BJ (cell line): Measurements from ENCODE around the gene SSPN. TPM values are rescaled to one million over a fixed set of nuclear protein-coding genes. Genes with fewer than 3 reads are reported as not detected.
A peak's percentile ranks its signal among the peaks of the same experiment; 100 is the strongest.

Experiments used
- CTCF ChIA-PET: fragments of 350-600 bp; formaldehyde crosslinking; extraction: SDS; loops from one replicate; lab custom pipeline; 2021; ENCODE audit warnings: antibody characterized with exemption, inconsistent platforms; lab: Yijun Ruan, JAX
- POLR2A ChIA-PET: fragments of 300-600 bp; sonication (Branson Sonifier 250); formaldehyde crosslinking; extraction: SDS; loops from one replicate; lab custom pipeline; 2021; ENCODE audit warnings: antibody characterized with exemption; lab: Charles Lee
- DNase-seq: peaks from one replicate; pipeline ENCODE4 v3.0.0-alpha.2; 2011; ENCODE audit warnings: low read depth
- H3K27me3 ChIP-seq: 2 replicates; pipeline ENCODE4 v1.6.0; 2011; ENCODE audit warnings: low read length; ENCODE audit not compliant: control insufficient read depth, insufficient read depth
- H3K36me3 ChIP-seq: 2 replicates; pipeline ENCODE4 v1.5.1; 2011; ENCODE audit warnings: low read length; ENCODE audit not compliant: control insufficient read depth, insufficient read depth
- H3K4me3 ChIP-seq: 2 replicates; pipeline ENCODE4 v1.5.1; 2011; ENCODE audit warnings: low read depth, mild to moderate bottlenecking, control low read depth, low read length
- polyA plus RNA-seq: library from polyadenylated mRNA; depleted of rRNA; stranded (reverse); fragments of >200 nt; gene quantifications from 2 replicates; pipeline ENCODE4 v1.2.3, GENCODE V29; 2011
- TF ChIP-seq, protein P1 (sequence below): IDR thresholded peaks from 2 replicates; pipeline ENCODE4 v1.5.1; 2011; ENCODE audit warnings: low read depth, mild to moderate bottlenecking, control low read depth, inconsistent platforms, low read length, moderate library complexity; ENCODE audit not compliant: insufficient read depth

SSPN gene
- polyA plus RNA-seq, 1 experiment: 37.6 TPM

DNA sequence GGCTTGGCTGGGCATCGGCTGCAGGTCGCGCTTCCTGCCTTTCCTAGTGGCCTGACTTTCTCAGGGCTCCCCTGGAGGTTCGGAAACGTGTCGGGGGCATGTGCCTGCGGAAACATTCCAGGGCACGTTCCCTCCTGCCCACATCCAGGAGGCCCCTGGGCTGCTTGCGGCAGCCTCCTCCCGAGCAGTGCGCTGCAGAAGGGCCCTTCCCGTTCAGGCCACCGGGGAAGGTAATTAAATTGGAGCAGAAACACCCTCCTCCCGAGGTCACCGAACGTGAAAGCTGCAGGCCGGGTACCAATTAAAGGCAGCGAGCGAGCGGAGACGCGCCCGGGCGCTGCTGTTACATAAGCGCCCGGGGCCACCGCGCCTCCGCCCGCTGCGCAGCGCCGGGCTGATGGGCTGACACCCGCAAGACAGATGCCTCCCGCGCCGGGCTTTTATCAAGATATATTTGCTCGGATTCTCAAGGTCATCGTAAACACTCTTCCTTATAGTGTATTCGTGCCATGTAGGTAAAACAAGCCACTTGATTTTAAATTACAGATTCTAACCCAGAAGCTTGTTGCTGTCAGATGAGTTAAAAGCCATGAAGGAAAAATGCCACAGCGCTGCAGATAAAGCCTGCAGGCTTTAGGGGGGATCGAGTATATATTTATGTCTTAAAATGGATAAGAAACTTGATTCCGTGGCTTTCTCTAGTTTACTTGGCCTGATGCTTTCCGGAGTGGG, 31.4 kb downstream of the SSPN start:
- Histone ChIP-seq H3K36me3 (no peaks in the 10 kb centered on the region), H3K27me3 (no peaks in the 10 kb centered on the region), H3K4me3 (peak overlapping the region; percentile 30)
- no peak for DNase-seq
- TF ChIP-seq, protein P1, sequence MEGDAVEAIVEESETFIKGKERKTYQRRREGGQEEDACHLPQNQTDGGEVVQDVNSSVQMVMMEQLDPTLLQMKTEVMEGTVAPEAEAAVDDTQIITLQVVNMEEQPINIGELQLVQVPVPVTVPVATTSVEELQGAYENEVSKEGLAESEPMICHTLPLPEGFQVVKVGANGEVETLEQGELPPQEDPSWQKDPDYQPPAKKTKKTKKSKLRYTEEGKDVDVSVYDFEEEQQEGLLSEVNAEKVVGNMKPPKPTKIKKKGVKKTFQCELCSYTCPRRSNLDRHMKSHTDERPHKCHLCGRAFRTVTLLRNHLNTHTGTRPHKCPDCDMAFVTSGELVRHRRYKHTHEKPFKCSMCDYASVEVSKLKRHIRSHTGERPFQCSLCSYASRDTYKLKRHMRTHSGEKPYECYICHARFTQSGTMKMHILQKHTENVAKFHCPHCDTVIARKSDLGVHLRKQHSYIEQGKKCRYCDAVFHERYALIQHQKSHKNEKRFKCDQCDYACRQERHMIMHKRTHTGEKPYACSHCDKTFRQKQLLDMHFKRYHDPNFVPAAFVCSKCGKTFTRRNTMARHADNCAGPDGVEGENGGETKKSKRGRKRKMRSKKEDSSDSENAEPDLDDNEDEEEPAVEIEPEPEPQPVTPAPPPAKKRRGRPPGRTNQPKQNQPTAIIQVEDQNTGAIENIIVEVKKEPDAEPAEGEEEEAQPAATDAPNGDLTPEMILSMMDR: no peak
- CTCF ChIA-PET: interaction anchor here (1.7 kb wide), 1 partner anchor 12 kb away, joined by 5 read pairs; no protein-coding TSS in a partner anchor
- POLR2A ChIA-PET: no interaction called here

DNA sequence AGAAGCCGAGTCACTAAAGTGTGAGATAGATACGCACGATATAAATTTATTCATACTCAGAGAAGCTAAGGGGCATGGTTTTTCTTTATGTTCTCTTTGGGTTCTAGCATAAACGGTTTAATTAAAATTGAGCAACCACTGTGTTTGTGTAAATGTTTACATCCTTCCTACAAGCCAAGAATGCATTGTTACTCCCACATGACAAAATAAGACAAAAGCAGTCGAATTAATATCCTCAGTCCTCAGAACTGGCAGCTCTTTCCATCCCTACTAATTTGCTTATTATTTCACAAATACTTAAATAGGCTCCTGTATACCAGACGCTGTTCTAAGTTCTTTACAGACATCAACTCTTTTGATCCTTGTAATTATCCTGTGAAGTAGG, 32.0 kb downstream of the SSPN start:
- POLR2A ChIA-PET: no interaction called here
- CTCF ChIA-PET: no interaction called here
- H3K27me3 ChIP-seq: no peaks in the 10 kb centered on the region
- DNase-seq: no peak
- TF ChIP-seq, protein P1: no peak
- no peaks in the 10 kb centered on the region for H3K36me3 ChIP-seq
- no peak overlapping the region for H3K4me3 ChIP-seq

DNA sequence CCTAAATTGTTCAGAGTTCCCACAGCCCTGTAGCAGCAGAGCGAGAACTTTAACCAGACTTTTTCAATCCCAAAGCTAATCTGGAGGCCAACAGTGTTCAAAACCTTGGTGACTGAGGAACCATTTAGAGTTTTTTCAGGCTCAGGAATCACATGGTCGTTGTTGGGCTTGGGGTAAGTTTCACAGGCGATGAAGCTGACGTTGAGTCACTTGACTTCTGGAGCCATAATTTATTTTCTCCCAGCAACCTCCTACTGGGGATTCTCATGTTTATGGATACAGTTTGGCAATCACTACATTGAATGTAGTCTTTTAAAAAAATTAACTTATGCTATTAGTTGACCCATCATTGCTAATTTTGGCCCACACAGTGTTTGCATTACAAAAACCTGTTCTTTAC, 34.5 kb downstream of the SSPN start:
- TF ChIP-seq, protein P1: no peak
- no peaks in the 10 kb centered on the region for H3K27me3 ChIP-seq
- DNase-seq: no peak
- H3K4me3 ChIP-seq: no peak overlapping the region
- no peaks in the 10 kb centered on the region for H3K36me3 ChIP-seq
- CTCF ChIA-PET: interaction anchor here (1.7 kb wide), 1 partner anchor 34 kb away, joined by 3 read pairs; no protein-coding TSS in a partner anchor
- POLR2A ChIA-PET: no interaction called here

DNA sequence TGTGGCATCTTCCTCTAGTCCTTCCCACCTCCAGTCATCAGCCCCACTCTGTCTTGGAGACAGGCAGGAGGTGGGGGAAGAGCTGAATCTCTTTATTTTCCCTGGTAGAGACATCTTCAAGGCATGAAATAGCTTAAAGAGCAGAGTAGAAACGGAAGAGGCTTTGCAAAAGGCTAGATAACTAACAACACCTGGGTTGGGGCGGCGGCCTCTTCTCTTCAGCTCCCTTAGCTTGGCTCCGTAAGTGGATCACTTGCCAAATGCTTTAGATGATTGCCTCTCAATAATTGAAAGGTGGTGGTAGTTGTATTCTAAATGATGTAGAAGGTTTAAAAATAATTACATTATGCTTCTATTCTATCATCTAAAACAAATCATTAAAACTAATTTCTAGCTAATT, 36.1 kb downstream of the SSPN start:
- POLR2A ChIA-PET: no interaction called here
- TF ChIP-seq, protein P1: no peak
- Histone ChIP-seq H3K27me3 (no peaks in the 10 kb centered on the region), H3K4me3 (no peak overlapping the region), H3K36me3 (no peaks in the 10 kb centered on the region)
- CTCF ChIA-PET: interaction anchor here (1.0 to 1.7 kb wide), 2 partner anchors 35 to 108 kb away, joined by 3 to 4 read pairs; no protein-coding TSS in a partner anchor
- DNase-seq: no peak

DNA sequence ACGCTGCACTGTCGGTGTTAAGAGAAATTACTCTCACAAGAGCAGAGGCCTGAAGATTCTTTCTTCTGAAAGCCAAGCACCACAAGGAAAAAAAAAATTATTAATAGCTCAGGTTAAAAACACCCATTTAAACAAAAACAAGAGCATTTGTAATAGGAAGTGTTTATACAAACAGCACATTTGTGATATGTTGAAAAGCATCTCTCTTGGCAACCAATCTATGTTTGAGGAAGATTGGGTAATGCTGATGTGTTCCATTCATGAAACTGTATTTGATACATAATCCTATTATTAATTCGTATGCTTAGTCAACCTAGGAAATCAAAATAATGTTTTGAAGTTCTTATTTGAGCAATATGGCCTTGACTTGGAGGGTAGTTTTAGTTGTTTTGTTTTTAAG, 36.5 kb downstream of the SSPN start:
- Histone ChIP-seq H3K36me3 (no peaks in the 10 kb centered on the region), H3K27me3 (no peaks in the 10 kb centered on the region), H3K4me3 (no peak overlapping the region)
- ChIA-PET POLR2A (no interaction called here), CTCF (interaction anchor here (1.0 kb wide), 1 partner anchor 108 kb away, joined by 4 read pairs; no protein-coding TSS in a partner anchor)
- DNase-seq: no peak
- TF ChIP-seq, protein P1: no peak
